IgD-negative memory B cell (primary cell): ENCODE measurements around the gene ARIH2. TPM values are rescaled to one million over a fixed set of nuclear protein-coding genes. Genes with fewer than 3 reads are reported as not detected.

Experiments used
- H3K27ac Mint-ChIP-seq, 3 donors: one replicate each; pipeline ENCODE4 v1.8.0; 2020 to 2022; ENCODE audit warnings: mild to moderate bottlenecking in 3 of 3, mixed read lengths in 3 of 3, moderate library complexity in 1 of 3
- H3K27me3 Mint-ChIP-seq: one replicate; pipeline ENCODE4 v1.8.0; 2021; ENCODE audit warnings: mixed read lengths
- H3K36me3 Mint-ChIP-seq: one replicate; pipeline ENCODE4 v1.8.0; 2020; ENCODE audit warnings: mild to moderate bottlenecking, mixed read lengths
- H3K4me1 Mint-ChIP-seq, 3 donors: one replicate each; pipeline ENCODE4 v1.8.0; 2020 to 2022; ENCODE audit warnings: mixed read lengths in 3 of 3, mild to moderate bottlenecking in 1 of 3
- H3K4me3 Mint-ChIP-seq, 4 donors: one replicate each; pipeline ENCODE4 v1.8.0; 2020 to 2022; ENCODE audit warnings: mild to moderate bottlenecking in 4 of 4, mixed read lengths in 4 of 4, moderate library complexity in 3 of 4
- H3K9me3 Mint-ChIP-seq, 3 donors: one replicate each; pipeline ENCODE4 v1.8.0; 2020 to 2021; ENCODE audit warnings: mixed read lengths in 3 of 3, mild to moderate bottlenecking in 1 of 3
- polyA plus RNA-seq: library from polyadenylated mRNA; unstranded; fragments of 300-500 nt; fragmentation: Illumina TruSeq; gene quantifications from one replicate; pipeline ENCODE4 v1.2.3, GENCODE V29; 2021

Gene ARIH2
- polyA plus RNA-seq, 1 donor from 2014 or later, result 88.4 TPM

GRCh38 chr3:49021213-49021812 lies 102.7 kb downstream of the ARIH2 start:
- Mint-ChIP-seq H3K27me3 (no peaks in the 10 kb centered on the region), H3K4me3 (peak overlapping the region; percentile 92 to 98 (median 94)), H3K9me3 (no peaks in the 10 kb centered on the region), H3K27ac (peak overlapping the region; percentile 92 to 97 (median 93)), H3K36me3 (peaks cover 2% of the 10 kb centered on the region), H3K4me1 (peaks cover 19 to 36% (median 26%) of the 10 kb centered on the region in 3 donors)

GRCh38 chr3:49021813-49022687 lies 103.4 kb downstream of the ARIH2 start, which contains the start of gene NDUFAF3:
NDUFAF3 (plus strand) TSS chr3:49022121; CDS start chr3:49022145, 24 bp downstream.
- Mint-ChIP-seq H3K9me3 (no peaks in the 10 kb centered on the region), H3K4me1 (peaks cover 19 to 41% (median 26%) of the 10 kb centered on the region in 3 donors), H3K27ac (peak within 1 kb of the TSS; percentile 92 to 97 (median 96)), H3K36me3 (peaks cover 2% of the 10 kb centered on the region), H3K27me3 (no peaks in the 10 kb centered on the region), H3K4me3 (peak within 1 kb of the TSS; percentile 92 to 98 (median 94))

DNA sequence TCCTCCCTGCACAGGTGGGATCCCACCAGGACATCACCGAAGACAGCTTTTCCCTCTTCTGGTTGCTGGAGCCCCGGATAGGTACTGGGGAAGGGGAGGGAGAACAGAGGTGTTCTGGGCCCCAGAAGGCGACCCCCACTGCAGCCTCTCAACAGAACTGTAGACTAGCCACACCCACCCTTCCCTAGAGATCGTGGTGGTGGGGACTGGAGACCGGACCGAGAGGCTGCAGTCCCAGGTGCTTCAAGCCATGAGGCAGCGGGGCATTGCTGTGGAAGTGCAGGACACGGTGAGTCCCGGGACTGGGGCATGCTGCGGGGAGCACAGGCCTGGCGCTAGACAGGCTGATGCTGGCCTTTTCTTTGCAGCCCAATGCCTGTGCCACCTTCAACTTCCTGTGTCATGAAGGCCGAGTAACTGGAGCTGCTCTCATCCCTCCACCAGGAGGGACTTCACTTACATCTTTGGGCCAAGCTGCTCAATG lies 104.1 kb downstream of the ARIH2 start:
- Mint-ChIP-seq H3K4me1 (peaks cover 19 to 41% (median 23%) of the 10 kb centered on the region in 3 donors), H3K27ac (peak overlapping the region; percentile 92 to 97 (median 96)), H3K27me3 (no peaks in the 10 kb centered on the region), H3K9me3 (no peaks in the 10 kb centered on the region), H3K36me3 (peaks cover 2% of the 10 kb centered on the region), H3K4me3 (peak overlapping the region; percentile 92 to 97 (median 94))

DNA sequence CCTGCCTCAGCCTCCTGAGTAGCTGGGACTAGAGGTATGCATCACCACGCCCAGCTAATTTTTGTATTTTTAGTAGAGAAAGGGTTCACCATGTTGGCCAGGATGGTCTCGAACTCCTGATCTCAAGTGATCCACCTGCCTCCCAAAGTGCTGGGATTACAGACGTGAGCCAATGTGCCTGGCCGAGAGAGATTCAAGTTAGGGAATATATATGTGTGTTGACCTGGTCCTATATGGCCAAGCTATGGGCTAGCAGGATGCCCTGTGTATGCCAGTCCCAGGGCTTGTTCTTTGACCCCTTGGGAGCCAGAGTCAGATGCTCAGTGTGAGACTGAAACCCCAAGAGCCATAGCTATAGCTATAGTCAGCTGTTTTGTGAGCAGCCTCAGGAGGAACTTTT lies 105.1 kb downstream of the ARIH2 start:
- peak overlapping the region; percentile 60 to 94 (median 84) for H3K4me3 Mint-ChIP-seq
- no peaks in the 10 kb centered on the region for H3K27me3 Mint-ChIP-seq
- peaks cover 16 to 47% (median 29%) of the 10 kb centered on the region in 3 donors for H3K4me1 Mint-ChIP-seq
- peak overlapping the region; percentile 10 to 92 (median 16) for H3K27ac Mint-ChIP-seq
- H3K36me3 Mint-ChIP-seq, result peaks cover 2% of the 10 kb centered on the region
- no peaks in the 10 kb centered on the region for H3K9me3 Mint-ChIP-seq

DNA sequence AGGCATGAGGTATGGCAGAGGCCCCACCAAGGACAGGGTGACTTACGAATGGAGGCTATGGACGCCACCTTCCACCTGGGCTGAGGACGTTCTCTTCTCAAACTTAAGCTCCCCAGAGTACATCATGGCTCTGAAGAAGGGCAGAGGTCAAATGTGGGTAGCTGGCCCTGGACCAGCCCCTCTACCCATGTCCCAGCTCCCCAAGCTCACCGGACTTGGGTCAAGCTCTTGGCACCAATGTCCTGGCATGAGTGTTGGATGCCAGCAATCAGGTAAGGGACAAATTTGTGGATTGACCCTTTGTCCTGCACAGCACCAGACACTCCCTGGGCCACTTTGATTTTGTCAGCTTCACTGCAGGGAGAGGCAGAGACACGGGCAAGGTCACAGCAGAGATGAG lies 105.8 kb downstream of the ARIH2 start:
- Mint-ChIP-seq H3K4me1 (peaks cover 18 to 49% (median 34%) of the 10 kb centered on the region in 3 donors), H3K27ac (peak overlapping the region in 1 of 3 donors; percentile 16), H3K9me3 (no peaks in the 10 kb centered on the region), H3K36me3 (peaks cover 2% of the 10 kb centered on the region), H3K27me3 (no peaks in the 10 kb centered on the region), H3K4me3 (peak overlapping the region in 2 of 4 donors; percentile 25 to 92)

DNA sequence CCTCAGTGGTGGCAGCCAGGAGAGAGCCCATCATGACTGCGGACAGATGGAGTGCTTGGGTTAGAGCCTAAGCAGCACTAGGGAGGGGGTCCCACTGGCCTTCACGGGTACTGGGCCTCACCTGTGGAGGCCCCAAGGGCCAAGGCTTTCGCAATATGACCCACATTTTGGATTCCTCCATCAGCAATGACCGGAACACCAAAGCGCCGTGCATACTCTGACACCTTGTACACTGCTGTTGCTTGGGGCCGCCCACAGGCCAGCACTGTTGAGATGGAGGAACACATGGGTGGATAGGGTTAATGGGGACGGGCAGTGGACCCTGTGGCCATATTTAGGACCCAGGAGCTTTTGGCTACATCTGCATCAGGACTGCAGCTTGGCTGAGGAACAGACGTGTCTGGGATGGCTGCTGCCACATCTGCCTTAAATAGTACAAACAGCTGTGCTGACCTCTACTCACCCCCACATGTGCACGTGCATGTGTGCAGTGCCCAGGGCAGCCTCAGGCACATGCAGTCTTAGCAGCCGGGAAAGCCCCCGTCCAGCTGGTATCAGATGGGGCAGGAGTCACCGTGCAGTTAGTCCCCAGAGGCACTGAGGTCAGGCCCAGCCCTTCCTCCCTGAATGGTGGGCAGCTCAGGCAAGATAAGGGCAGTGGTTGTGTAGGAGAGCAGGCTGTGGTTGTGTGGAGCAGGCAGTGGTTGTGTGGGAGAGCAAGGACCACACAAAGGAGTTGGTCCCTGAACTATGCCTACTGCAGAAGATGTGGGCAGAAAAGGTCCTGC lies 106.6 kb downstream of the ARIH2 start:
- H3K36me3 Mint-ChIP-seq, result peaks cover 2% of the 10 kb centered on the region
- peak overlapping the region in 2 of 3 donors; percentile 49 to 86 for H3K27ac Mint-ChIP-seq
- peaks cover 20 to 44% (median 29%) of the 10 kb centered on the region in 3 donors for H3K4me1 Mint-ChIP-seq
- H3K27me3 Mint-ChIP-seq, result no peaks in the 10 kb centered on the region
- H3K9me3 Mint-ChIP-seq, result no peaks in the 10 kb centered on the region
- peak overlapping the region in 2 of 4 donors; percentile 76 to 92 for H3K4me3 Mint-ChIP-seq

- Mint-ChIP-seq H3K27me3 (no peaks in the 10 kb centered on the region), H3K4me3 (peak overlapping the region in 2 of 4 donors; percentile 76 to 92), H3K4me1 (peaks cover 20 to 42% (median 27%) of the 10 kb centered on the region in 3 donors), H3K9me3 (no peaks in the 10 kb centered on the region), H3K27ac (peak overlapping the region in 1 of 3 donors; percentile 86), H3K36me3 (peaks cover 2% of the 10 kb centered on the region)
Observed at GRCh38 chr3:49025793-49026520, 107.3 kb downstream of the ARIH2 start.

DNA sequence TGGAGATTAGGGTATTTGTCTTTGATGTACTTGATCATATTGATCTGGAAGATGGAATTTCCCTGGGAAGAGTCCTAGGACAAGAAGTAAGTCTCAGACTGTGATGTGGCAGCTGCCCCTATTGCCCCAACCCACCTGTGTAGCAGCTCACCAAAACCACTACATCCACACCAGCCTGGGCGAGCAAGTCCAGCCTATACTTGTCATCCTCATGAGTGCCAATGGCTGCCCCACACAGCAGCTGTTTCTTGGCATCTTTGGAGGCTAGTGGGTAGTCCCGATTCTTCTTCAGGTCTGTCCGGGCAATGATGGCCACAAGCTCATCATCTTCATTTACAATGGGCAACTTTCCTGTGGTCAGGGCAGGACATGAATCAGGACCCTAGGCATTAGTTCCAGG lies 107.9 kb downstream of the ARIH2 start:
- Mint-ChIP-seq H3K9me3 (no peaks in the 10 kb centered on the region), H3K4me1 (peaks cover 20 to 42% (median 27%) of the 10 kb centered on the region in 3 donors), H3K4me3 (peak overlapping the region in 2 of 4 donors; percentile 70 to 92), H3K27ac (peak overlapping the region in 2 of 3 donors; percentile 9 to 86), H3K27me3 (no peaks in the 10 kb centered on the region), H3K36me3 (peaks cover 2% of the 10 kb centered on the region)

- H3K9me3 Mint-ChIP-seq, result no peaks in the 10 kb centered on the region
- H3K36me3 Mint-ChIP-seq, result peaks cover 2% of the 10 kb centered on the region
- H3K4me3 Mint-ChIP-seq, result peak overlapping the region in 1 of 4 donors; percentile 92
- H3K27me3 Mint-ChIP-seq, result no peaks in the 10 kb centered on the region
- peaks cover 20 to 42% (median 27%) of the 10 kb centered on the region in 3 donors for H3K4me1 Mint-ChIP-seq
- H3K27ac Mint-ChIP-seq, result peak overlapping the region in 2 of 3 donors; percentile 23 to 86
Observed at GRCh38 chr3:49027634-49028033, 109.0 kb downstream of the ARIH2 start.

GRCh38 chr3:49028298-49028672 lies 109.6 kb downstream of the ARIH2 start:
- Mint-ChIP-seq H3K9me3 (no peaks in the 10 kb centered on the region), H3K36me3 (no peaks in the 10 kb centered on the region), H3K27me3 (no peaks in the 10 kb centered on the region), H3K4me3 (peak overlapping the region; percentile 85 to 97 (median 94)), H3K27ac (peak overlapping the region; percentile 79 to 98 (median 91)), H3K4me1 (peaks cover 15 to 38% (median 23%) of the 10 kb centered on the region in 3 donors)

GRCh38 chr3:49028673-49029562 lies 110.3 kb downstream of the ARIH2 start, which contains the start of gene IMPDH2:
IMPDH2 (minus strand) TSS chr3:49029398; CDS start chr3:49029350, 48 bp downstream.
- H3K27me3 Mint-ChIP-seq, result no peaks in the 10 kb centered on the region
- peak within 1 kb of the TSS; percentile 79 to 98 (median 91) for H3K27ac Mint-ChIP-seq
- H3K36me3 Mint-ChIP-seq, result no peaks in the 10 kb centered on the region
- H3K9me3 Mint-ChIP-seq, result no peaks in the 10 kb centered on the region
- H3K4me1 Mint-ChIP-seq, result peaks cover 14 to 37% (median 20%) of the 10 kb centered on the region in 3 donors
- H3K4me3 Mint-ChIP-seq, result peak within 1 kb of the TSS; percentile 85 to 97 (median 94)

DNA sequence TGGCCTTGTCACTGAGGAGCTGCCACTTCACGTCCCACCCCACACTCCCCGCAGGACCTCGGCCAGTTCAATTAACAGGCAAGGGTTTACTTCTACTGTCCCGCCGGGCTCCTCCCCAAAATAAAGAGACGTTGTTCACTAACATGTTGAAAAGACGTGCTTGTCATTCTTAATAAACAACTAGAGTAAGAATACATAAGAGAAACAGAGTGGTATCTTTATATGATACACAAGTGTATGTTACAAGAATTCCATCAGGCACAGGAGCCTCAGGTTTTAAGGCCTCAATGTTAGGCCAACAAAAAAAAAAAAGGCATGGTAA lies 110.9 kb downstream of the ARIH2 start:
- Mint-ChIP-seq H3K27ac (peak overlapping the region; percentile 79 to 98 (median 91)), H3K36me3 (no peaks in the 10 kb centered on the region), H3K27me3 (no peaks in the 10 kb centered on the region), H3K9me3 (no peaks in the 10 kb centered on the region), H3K4me3 (peak overlapping the region; percentile 85 to 97 (median 94)), H3K4me1 (peaks cover 14 to 37% (median 20%) of the 10 kb centered on the region in 3 donors)

DNA sequence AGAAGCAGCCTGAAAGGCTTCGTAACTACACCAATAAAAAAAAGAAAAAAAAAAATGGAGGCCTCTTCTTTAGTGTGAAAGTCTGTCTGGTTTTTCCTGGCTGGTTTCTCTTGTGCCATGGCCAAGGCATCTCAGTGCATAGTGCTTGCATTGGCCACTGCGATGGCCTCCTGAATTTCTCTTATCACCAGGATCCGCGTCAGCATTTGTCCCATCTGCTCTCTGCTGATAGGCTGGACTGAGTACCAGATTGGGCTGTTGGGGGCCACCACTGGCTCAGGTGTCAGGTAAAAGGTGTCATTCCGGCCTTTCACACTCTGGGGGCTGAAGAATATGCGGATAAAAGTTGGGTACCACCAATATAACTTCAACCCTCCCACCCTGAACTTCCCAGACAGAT lies 111.7 kb downstream of the ARIH2 start:
- H3K27me3 Mint-ChIP-seq, result no peaks in the 10 kb centered on the region
- peaks cover 13 to 30% (median 17%) of the 10 kb centered on the region in 3 donors for H3K4me1 Mint-ChIP-seq
- no peaks in the 10 kb centered on the region for H3K9me3 Mint-ChIP-seq
- H3K36me3 Mint-ChIP-seq, result peaks cover under 1% of the 10 kb centered on the region
- peak overlapping the region in 2 of 3 donors; percentile 79 to 98 for H3K27ac Mint-ChIP-seq
- H3K4me3 Mint-ChIP-seq, result peak overlapping the region in 1 of 4 donors; percentile 9
